NCI-H510A treated with DMSO at 0.1 percent for 48 hours (cell line): ENCODE results near the gene LTO1.
"Not testable (repeated sequence)": the region's sequence is repeated elsewhere in the genome, so short reads cannot be mapped to it uniquely, and the experiment has no call there.

Experiments
- DNase-seq: peaks from one replicate; lab custom pipeline; 2025; lab: John Stamatoyannopoulos, UW

Gene LTO1

GRCh38 chr11:69632900-69633299, 42.3 kb downstream of the LTO1 start:
- no peak for DNase-seq

GRCh38 chr11:69630424-69630823, 44.7 kb downstream of the LTO1 start:
- DNase-seq, result no peak

GRCh38 chr11:69630017-69630416, 45.1 kb downstream of the LTO1 start:
- no peak for DNase-seq

- no peak for DNase-seq
Observed at GRCh38 chr11:69627551-69627950, 47.6 kb downstream of the LTO1 start.

- no peak for DNase-seq
Observed at GRCh38 chr11:69625476-69625875, 49.7 kb downstream of the LTO1 start.

- DNase-seq, result no peak
Observed at GRCh38 chr11:69624293-69624692, 50.9 kb downstream of the LTO1 start.

- not testable (repeated sequence) for DNase-seq
Observed at GRCh38 chr11:69622097-69622681, 53.0 kb downstream of the LTO1 start.

GRCh38 chr11:69620683-69621290, 54.4 kb downstream of the LTO1 start:
- DNase-seq, result no peak

- DNase-seq, result no peak
Observed at GRCh38 chr11:69618237-69618636, 56.9 kb downstream of the LTO1 start.

GRCh38 chr11:69617682-69618081, 57.5 kb downstream of the LTO1 start:
- DNase-seq, result no peak

- DNase-seq, result no peak
Observed at GRCh38 chr11:69617220-69617619, 57.9 kb downstream of the LTO1 start.
